GM12874 (cell line): ENCODE results near the gene GPBP1.

Source experiments
- CTCF ChIP-seq: IDR thresholded peaks from 2 replicates; pipeline ENCODE4 v1.5.1; 2011; ENCODE audit warnings: low read depth, mild to moderate bottlenecking, control low read depth, low read length, moderate library complexity; ENCODE audit not compliant: insufficient read depth

The GPBP1 gene

GRCh38 chr5:57225553-57225952 is 51.7 kb downstream of the GPBP1 start:
- TF ChIP-seq CTCF, result no peak

- TF ChIP-seq CTCF, result no peak
Observed at GRCh38 chr5:57229313-57229712, 55.5 kb downstream of the GPBP1 start.

- TF ChIP-seq CTCF, result no peak
Observed at GRCh38 chr5:57231607-57232006, 57.7 kb downstream of the GPBP1 start.

- no peak for TF ChIP-seq CTCF
Observed at GRCh38 chr5:57232293-57233033, 58.6 kb downstream of the GPBP1 start.

DNA sequence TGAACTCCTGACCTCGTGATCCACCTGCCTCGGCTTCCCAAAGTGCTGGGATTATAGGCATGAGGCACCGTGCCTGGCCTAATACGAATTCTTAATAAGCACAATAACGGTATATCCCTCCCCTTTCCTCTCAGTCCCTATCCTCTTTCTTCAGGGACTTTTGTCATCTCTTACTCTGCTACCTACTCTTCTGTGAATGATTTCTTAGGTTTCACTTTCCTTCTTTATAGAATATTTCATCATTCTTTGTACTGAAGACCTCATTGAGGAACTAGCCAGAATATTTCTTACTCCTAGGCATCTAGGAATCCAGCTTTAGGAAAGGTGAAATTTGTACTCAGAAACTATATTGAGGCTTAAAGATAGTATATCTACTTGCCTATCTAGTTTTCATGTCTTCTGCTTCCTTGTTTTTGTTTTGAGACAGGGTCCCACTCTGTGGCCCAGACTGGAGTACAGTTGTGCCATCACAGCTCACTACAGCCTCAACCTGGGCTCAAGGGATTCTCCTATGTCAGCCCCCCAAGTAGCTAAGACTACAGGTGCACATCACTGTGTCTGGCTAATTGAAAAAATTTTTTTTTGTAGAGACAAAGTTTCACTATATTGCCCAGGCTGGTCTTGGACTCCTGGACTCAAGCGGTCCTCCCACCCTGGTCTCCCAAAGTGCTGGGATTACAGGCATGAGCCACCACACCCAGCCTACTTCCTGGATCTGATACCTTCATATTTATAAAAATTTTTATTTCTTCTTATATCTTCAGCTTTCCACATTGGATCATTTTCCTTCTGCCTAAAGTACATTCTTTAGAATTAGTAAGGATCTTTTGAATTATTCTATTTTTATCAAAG is 69.7 kb downstream of the GPBP1 start:
- TF ChIP-seq CTCF, result no peak

DNA sequence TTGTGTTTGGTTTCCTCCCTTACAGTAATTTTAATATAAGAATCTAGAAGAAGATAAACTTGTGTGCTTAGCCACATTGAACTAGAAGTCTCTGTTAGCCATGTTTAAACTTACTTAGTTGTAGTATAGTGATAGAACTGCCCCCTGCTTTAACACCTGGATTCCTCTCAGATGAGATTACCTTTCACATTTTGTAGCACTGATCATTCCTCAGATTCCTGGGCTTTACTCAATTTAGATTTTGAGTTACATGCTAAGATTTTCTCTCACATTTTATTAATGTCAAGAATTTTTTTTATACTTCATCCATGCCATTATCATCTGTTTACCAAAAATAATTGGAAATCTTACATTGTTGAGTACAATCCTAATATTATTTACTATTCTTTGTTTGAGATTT is 70.5 kb downstream of the GPBP1 start:
- no peak for TF ChIP-seq CTCF

DNA sequence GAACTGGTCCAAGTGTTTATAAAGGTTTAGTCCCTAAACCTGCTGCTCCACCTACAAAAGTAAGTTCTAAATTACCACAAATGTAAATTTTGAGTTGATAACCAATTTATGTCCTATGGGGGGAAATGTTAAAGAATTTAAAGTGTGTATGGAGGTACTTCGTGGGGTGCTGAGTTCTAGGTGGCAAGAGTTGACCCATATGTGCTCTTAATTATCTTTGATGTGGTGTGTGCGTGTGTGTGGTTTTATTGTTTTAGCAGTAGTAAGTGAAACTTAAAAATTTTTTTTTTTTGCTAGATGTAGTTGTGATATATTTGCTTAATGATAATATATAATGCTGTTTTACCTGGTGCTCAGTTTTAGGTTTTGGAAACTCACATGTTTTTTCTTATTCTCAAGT is 72.6 kb downstream of the GPBP1 start:
- TF ChIP-seq CTCF, result no peak
